Vagina (tissue), 2 donors: ENCODE data around the gene SLC25A47.

ENCODE experiments used
- CTCF ChIP-seq, 3 experiments: fragments of 450-650 bp in 2 of 3; fragments of 200-600 bp in 1 of 3; sonication (generic) in 1 of 3; IDR thresholded peaks; one replicate each; pipeline ENCODE4 v1.5.1; 2017 to 2019; ENCODE audit warnings: antibody characterized with exemption in 3 of 3, mild to moderate bottlenecking in 2 of 3, moderate library complexity in 2 of 3
- POLR2A ChIP-seq, 2 donors: fragments of 450-650 bp; IDR thresholded peaks; one replicate each; pipeline ENCODE4 v1.6.1; 2017; ENCODE audit warnings: antibody characterized with exemption in 2 of 2, mild to moderate bottlenecking in 2 of 2, moderate library complexity in 2 of 2
- POLR2AphosphoS5 ChIP-seq, 2 donors: sonication (generic); formaldehyde crosslinking; IDR thresholded peaks; one replicate each; pipeline ENCODE4 v1.9.0; 2017; ENCODE audit warnings: antibody characterized with exemption in 2 of 2, mild to moderate bottlenecking in 2 of 2, low read depth in 1 of 2; ENCODE audit not compliant: insufficient read depth in 1 of 2

- TF ChIP-seq CTCF (IDR thresholded peaks at IDR 0.05) (no peak), POLR2AphosphoS5 (IDR thresholded peaks at IDR 0.05; ENCODE audit: insufficient read depth in 1 of 2, low read depth in 1 of 2) (no peak), POLR2A (IDR thresholded peaks at IDR 0.05) (no peak)
Observed at GRCh38 chr14:100372357-100373048, 49.4 kb downstream of the SLC25A47 start.
